SH-SY5Y (cell line): ENCODE results near the gene PRR13.

ENCODE experiments used
- GATA2 ChIP-seq: IDR thresholded peaks from 2 replicates; pipeline ENCODE4 v1.6.1; 2011; ENCODE audit warnings: mild to moderate bottlenecking, low read depth, low read length
- GATA3 ChIP-seq: IDR thresholded peaks from 2 replicates; pipeline ENCODE4 v1.6.1; 2011; ENCODE audit warnings: low read depth, mild to moderate bottlenecking, low read length, moderate library complexity

- TF ChIP-seq GATA2: no peak
- TF ChIP-seq GATA3: no peak
These were observed 41.2 kb downstream of the PRR13 start for GRCh38 chr12:53482626-53483168.
